ENCODE data around the gene DRC1.

- TF ChIP-seq CTCF (IDR thresholded peaks at IDR 0.05) (no peak), POLR2A (IDR thresholded peaks at IDR 0.05) (no peak)
These were observed 102.3 kb downstream of the DRC1 start for GRCh38 chr2:26504002-26504401.

Data from uterus (tissue), 2 donors.